Measurements from ENCODE around the gene OPCML. TPM values are rescaled to one million over a fixed set of nuclear protein-coding genes. Genes with fewer than 3 reads are reported as not detected.

OPCML gene
- total RNA-seq, 2 donors from 2014 or later = not detected

DNA sequence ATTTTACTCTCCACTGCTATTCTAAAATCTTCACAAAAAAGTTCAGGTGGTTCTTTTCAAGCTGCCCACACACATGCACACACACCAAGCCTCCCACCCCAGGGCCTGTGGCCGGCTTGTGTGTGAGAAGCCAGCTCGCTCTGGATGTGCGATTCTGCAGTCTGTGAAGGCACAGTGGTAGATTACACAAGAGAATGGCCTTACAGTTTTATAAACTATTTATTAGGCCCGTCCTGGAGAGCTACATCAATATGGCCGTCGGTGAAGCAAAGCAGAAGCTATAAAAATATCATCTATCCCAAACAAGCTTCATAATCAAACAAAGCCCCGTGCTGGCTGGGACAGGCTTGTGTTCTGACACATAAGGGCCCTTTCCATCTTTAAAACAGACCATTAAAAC, 240.5 kb downstream of the OPCML start:
- Histone ChIP-seq H3K36me3 (no peaks in the 10 kb centered on the region), H3K27me3 (replicated peaks; ENCODE audit: insufficient read depth) (no peaks in the 10 kb centered on the region), H3K9me3 (no peaks in the 10 kb centered on the region), H3K4me1 (ENCODE audit: control insufficient read depth in 1 of 2, low read depth in 2 of 2) (no peaks in the 10 kb centered on the region), H3K4me3 (no peak overlapping the region), H3K27ac (no peak overlapping the region)
- DNase-seq (ENCODE audit: low spot score) = no peak
- TF ChIP-seq, protein P1, sequence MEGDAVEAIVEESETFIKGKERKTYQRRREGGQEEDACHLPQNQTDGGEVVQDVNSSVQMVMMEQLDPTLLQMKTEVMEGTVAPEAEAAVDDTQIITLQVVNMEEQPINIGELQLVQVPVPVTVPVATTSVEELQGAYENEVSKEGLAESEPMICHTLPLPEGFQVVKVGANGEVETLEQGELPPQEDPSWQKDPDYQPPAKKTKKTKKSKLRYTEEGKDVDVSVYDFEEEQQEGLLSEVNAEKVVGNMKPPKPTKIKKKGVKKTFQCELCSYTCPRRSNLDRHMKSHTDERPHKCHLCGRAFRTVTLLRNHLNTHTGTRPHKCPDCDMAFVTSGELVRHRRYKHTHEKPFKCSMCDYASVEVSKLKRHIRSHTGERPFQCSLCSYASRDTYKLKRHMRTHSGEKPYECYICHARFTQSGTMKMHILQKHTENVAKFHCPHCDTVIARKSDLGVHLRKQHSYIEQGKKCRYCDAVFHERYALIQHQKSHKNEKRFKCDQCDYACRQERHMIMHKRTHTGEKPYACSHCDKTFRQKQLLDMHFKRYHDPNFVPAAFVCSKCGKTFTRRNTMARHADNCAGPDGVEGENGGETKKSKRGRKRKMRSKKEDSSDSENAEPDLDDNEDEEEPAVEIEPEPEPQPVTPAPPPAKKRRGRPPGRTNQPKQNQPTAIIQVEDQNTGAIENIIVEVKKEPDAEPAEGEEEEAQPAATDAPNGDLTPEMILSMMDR (IDR thresholded peaks at IDR 0.05) = no peak
- no peak for ATAC-seq (ENCODE audit: insufficient number of reproducible peaks, low FRiP score, low read depth)

DNA sequence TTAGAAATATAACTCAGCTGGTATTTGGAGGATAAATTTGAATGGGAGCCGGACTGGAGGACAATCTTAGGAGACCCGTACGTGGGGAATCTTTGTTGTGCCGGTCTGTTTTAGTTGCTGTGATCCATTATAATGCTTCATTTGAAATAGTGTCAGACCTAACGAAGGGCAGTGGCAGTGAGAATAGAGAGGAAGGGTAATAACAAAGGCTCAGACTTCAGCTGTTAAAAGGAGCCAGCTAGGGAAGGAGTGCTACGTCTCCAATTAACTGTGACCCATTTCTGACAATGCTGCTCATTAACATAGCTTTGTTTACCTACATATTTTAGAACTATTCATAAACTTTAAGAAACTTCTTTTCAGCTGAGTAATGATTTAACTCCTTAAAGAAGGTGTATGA, 246.9 kb downstream of the OPCML start:
- no peaks in the 10 kb centered on the region for H3K36me3 ChIP-seq
- ATAC-seq (ENCODE audit: insufficient number of reproducible peaks, low FRiP score, low read depth) (no peak), DNase-seq (ENCODE audit: low spot score) (no peak)
- TF ChIP-seq, protein P1 (IDR thresholded peaks at IDR 0.05) = no peak
- H3K27ac ChIP-seq = no peak overlapping the region
- no peaks in the 10 kb centered on the region for H3K4me1 ChIP-seq (ENCODE audit: control insufficient read depth in 1 of 2, low read depth in 2 of 2)
- H3K27me3 ChIP-seq (replicated peaks; ENCODE audit: insufficient read depth) = no peaks in the 10 kb centered on the region
- H3K9me3 ChIP-seq = no peaks in the 10 kb centered on the region
- no peak overlapping the region for H3K4me3 ChIP-seq

DNA sequence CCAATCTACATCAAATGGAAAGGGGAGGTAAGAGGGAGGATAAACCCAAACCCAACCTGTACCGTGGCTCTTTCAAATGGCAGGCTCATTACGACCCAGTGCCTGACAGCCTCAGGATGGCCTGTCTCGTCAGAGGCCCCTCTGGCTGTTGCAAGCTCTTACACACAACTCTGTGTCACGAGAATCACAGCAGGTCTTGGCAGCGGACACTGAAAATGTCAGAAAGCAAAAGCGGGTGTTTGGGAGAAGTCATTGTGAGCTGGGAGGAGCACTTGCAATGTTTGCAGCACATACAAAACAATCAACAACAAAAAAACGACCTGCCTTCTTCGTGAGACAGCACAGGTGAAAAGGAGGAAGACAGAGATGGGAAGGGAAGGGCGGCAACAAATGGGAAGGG, 248.1 kb downstream of the OPCML start:
- Histone ChIP-seq H3K27me3 (replicated peaks; ENCODE audit: insufficient read depth) (no peaks in the 10 kb centered on the region), H3K9me3 (no peaks in the 10 kb centered on the region), H3K4me3 (no peak overlapping the region), H3K27ac (no peak overlapping the region), H3K4me1 (ENCODE audit: control insufficient read depth in 1 of 2, low read depth in 2 of 2) (no peaks in the 10 kb centered on the region), H3K36me3 (no peaks in the 10 kb centered on the region)
- ATAC-seq (ENCODE audit: insufficient number of reproducible peaks, low FRiP score, low read depth) (no peak), DNase-seq (ENCODE audit: low spot score) (no peak)
- TF ChIP-seq, protein P1 (IDR thresholded peaks at IDR 0.05) = no peak

DNA sequence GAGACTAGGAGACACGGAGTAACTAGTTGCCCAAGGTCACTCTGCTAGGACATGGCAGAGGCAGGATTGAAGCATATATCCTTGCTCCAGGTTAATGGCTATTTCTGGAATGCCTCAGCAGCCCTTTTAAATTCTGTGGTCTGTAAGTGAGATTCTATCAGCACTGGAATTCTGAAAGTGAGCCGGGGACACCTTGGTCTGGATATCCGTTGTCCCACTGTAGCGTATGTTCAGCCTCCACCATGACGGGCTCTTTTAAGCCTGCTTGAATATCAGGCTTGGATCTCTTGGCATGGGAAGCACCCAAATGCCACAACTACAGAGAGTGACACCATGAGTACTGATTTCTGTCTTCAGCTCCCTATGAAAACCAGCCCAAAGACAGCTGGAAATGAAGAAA, 254.4 kb downstream of the OPCML start:
- Histone ChIP-seq H3K4me3 (no peak overlapping the region), H3K27me3 (replicated peaks; ENCODE audit: insufficient read depth) (no peaks in the 10 kb centered on the region), H3K4me1 (ENCODE audit: control insufficient read depth in 1 of 2, low read depth in 2 of 2) (no peaks in the 10 kb centered on the region), H3K36me3 (no peaks in the 10 kb centered on the region), H3K9me3 (no peaks in the 10 kb centered on the region), H3K27ac (no peak overlapping the region)
- ATAC-seq (ENCODE audit: insufficient number of reproducible peaks, low FRiP score, low read depth) = no peak
- no peak for DNase-seq (ENCODE audit: low spot score)
- TF ChIP-seq, protein P1 (IDR thresholded peaks at IDR 0.05) = no peak

DNA sequence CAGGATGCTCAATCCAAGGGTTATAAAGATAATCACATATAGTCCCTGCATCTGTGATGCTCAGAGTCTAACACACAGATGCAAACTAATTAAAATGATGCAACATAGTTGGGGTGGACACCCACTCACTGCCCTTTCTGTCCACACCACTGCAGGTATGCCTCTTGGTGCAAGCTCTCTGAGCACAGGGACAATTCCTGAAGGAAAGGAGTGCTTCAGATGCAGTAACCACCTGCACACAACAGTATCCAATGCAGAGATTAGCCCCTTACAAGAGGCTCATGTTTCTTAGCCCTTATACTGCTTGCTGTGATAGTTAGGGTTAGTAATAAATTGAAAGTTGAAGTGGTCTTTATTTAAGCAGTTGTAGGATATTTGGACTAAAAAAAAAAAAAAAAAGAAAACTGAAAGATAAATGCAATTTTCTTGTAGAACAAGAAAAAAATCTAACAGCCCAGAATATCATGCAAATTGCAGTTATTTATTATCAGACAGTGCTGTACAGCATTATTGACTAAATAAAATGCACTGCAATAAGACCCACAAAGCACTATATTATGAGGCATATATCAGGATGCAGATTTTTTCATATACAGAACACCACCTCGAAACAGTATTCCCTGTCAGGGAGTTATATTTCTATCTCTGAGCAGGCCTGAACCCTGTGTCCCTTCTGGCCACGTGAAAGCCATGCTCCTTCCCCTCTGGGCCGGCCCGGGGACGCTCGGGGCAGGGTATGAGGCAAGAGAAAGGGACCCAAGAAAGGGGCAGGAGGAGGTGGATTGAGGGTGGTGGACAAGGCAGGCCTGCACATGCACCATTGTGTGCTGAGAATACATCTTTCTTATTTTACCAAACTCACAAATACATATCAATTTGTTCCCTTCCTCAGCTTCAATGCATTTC, 260.2 kb downstream of the OPCML start:
- TF ChIP-seq, protein P1 (IDR thresholded peaks at IDR 0.05) = no peak
- DNase-seq (ENCODE audit: low spot score) (no peak), ATAC-seq (ENCODE audit: insufficient number of reproducible peaks, low FRiP score, low read depth) (no peak)
- H3K4me3 ChIP-seq = no peak overlapping the region
- no peaks in the 10 kb centered on the region for H3K9me3 ChIP-seq
- no peak overlapping the region for H3K27ac ChIP-seq
- no peaks in the 10 kb centered on the region for H3K4me1 ChIP-seq (ENCODE audit: control insufficient read depth in 1 of 2, low read depth in 2 of 2)
- H3K27me3 ChIP-seq (replicated peaks; ENCODE audit: insufficient read depth) = no peaks in the 10 kb centered on the region
- no peaks in the 10 kb centered on the region for H3K36me3 ChIP-seq

Measured in thoracic aorta (tissue), 2 donors.